BE2C (cell line): Measurements from ENCODE around the gene DAB2IP.

Source experiments
- DNase-seq: peaks from one replicate; pipeline ENCODE4 v3.0.0-alpha.2; 2020
- H3K27me3 ChIP-seq: fragments of 250-450 bp; sonication (Bioruptor Pico); 2 replicates; pipeline ENCODE4 v1.5.1; 2020; ENCODE audit warnings: mild to moderate bottlenecking
- H3K36me3 ChIP-seq: fragments of 250-450 bp; sonication (Bioruptor Pico); 2 replicates; pipeline ENCODE4 v1.5.1; 2020; ENCODE audit warnings: mild to moderate bottlenecking
- H3K4me1 ChIP-seq: fragments of 250-450 bp; sonication (Bioruptor Pico); 2 replicates; pipeline ENCODE4 v1.5.1; 2020
- H3K4me3 ChIP-seq: 2 replicates; pipeline ENCODE4 v1.5.1; 2011; ENCODE audit warnings: low read depth, low read length
- H3K9me3 ChIP-seq: fragments of 250-450 bp; sonication (Bioruptor Pico); 2 replicates; pipeline ENCODE4 v1.5.1; 2020
- TF ChIP-seq, protein P1 (sequence below): IDR thresholded peaks from 2 replicates; pipeline ENCODE4 v1.5.1; 2012; ENCODE audit warnings: mild to moderate bottlenecking, low read depth, low read length

DAB2IP gene

DNA sequence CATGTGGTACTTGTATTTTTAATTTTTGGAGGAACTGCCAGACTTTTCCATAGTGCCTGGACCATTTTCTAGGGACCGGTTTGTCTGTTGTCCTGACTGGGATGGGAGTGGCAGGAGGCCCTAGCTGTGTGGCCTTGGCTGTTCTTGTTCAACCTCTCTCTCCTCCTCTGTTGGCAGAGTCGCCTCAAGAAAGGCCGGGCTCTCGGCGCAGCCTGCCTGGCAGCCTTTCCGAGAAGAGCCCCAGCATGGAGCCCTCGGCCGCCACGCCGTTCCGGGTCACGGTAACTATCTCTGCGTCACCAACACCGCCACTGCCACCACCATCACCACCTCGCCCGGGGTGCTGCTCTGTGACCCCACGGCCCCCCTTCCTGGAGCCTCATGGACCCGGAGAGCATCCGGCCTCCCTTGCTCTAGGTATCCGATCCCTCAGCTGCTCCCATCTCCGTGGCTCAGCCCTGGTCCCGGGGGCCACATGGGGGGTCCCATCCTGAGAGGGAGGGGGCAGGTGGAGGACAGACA, 27.1 kb downstream of the DAB2IP start:
- DNase-seq, result no peak
- Histone ChIP-seq H3K4me1 (peaks cover 19% of the 10 kb centered on the region), H3K36me3 (no peaks in the 10 kb centered on the region; the same call in 1 of the 2 replicates), H3K27me3 (no peaks in the 10 kb centered on the region), H3K9me3 (no peaks in the 10 kb centered on the region), H3K4me3 (no peak overlapping the region)
- TF ChIP-seq, protein P1, sequence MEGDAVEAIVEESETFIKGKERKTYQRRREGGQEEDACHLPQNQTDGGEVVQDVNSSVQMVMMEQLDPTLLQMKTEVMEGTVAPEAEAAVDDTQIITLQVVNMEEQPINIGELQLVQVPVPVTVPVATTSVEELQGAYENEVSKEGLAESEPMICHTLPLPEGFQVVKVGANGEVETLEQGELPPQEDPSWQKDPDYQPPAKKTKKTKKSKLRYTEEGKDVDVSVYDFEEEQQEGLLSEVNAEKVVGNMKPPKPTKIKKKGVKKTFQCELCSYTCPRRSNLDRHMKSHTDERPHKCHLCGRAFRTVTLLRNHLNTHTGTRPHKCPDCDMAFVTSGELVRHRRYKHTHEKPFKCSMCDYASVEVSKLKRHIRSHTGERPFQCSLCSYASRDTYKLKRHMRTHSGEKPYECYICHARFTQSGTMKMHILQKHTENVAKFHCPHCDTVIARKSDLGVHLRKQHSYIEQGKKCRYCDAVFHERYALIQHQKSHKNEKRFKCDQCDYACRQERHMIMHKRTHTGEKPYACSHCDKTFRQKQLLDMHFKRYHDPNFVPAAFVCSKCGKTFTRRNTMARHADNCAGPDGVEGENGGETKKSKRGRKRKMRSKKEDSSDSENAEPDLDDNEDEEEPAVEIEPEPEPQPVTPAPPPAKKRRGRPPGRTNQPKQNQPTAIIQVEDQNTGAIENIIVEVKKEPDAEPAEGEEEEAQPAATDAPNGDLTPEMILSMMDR, result no peak

DNA sequence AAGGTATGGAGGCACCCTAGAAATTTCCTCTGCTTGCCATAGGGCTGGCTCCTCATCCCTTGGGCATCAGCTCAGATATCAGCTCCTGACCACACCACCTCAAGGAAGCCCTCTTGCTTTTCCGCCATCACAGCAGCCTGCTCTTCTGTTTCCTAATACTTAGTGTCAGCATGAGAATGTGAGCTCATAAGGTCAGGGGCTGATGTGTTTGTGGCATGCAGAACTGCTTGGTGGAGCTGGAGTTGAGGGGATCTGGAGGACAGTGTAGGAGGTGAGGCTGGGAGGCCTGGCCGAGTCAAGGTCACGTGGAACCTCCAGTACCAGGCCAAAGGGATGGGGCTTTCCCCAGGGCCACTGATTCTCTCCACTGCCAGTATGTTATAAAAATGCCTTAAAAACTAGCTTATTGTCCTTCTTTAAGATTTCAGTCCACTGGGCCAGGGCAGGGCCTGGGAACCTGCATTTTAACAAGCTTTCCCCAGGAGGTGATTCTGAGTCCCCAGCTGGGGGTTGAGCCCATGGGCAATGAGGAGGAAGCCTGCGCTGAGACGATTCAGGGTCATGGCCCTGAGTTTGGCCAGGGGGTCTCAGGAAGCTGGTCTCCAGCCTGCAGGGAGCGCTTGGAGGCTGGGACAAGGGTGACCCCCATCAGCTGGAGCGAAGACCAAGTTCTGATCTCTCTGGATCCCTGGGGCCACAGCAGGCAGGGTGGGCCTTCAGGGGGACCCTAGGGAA, 28.6 kb downstream of the DAB2IP start:
- Histone ChIP-seq H3K4me1 (peaks cover 15% of the 10 kb centered on the region), H3K4me3 (no peak overlapping the region), H3K27me3 (no peaks in the 10 kb centered on the region), H3K36me3 (no peaks in the 10 kb centered on the region; the same call in 1 of the 2 replicates), H3K9me3 (no peaks in the 10 kb centered on the region)
- no peak for DNase-seq
- TF ChIP-seq, protein P1, result no peak

DNA sequence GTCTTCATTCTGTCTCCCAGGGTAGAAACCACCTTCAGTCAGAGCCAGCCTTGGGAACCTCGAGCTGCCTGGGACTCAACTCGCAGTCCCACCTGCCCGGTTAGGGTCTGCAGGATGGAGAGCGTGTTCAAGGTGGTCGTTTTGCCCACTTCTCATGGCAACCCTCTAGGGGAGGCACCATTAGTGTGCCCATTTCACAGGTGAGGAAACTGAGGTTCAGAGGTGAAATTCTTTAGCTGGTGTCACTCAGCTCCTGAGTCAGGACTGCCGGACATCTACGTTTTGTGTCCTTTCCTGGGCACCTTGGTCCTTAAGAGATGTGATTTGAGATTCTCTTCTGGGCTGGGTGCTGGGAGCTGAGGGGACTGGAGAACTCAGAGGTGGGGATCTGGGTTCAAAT, 30.0 kb downstream of the DAB2IP start:
- H3K27me3 ChIP-seq, result no peaks in the 10 kb centered on the region
- no peak overlapping the region for H3K4me3 ChIP-seq
- H3K36me3 ChIP-seq, result no peaks in the 10 kb centered on the region; the same call in 1 of the 2 replicates
- TF ChIP-seq, protein P1, result no peak
- no peak for DNase-seq
- H3K4me1 ChIP-seq, result peaks cover 4% of the 10 kb centered on the region
- H3K9me3 ChIP-seq, result no peaks in the 10 kb centered on the region

DNA sequence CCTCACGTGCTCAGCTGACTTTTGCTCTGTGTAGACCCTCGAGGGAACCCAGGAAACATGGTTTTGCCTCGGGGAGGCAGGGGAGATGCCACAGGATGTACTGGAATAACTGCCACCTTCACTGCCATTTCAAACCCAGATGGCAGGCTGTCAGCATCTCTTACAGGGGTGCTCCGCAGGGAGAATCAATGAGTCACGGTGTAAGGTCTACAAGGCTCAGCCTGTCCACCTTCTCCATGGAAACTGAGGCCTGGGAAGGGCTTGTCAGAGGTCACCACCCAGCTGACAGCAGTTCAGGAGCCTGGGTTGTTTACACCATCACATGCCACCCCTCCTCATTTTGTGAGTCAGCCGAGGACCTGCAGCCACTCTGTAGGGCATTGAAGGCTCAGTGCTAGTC, 30.8 kb downstream of the DAB2IP start:
- Histone ChIP-seq H3K9me3 (no peaks in the 10 kb centered on the region), H3K27me3 (no peaks in the 10 kb centered on the region), H3K4me3 (no peak overlapping the region), H3K4me1 (no peaks in the 10 kb centered on the region), H3K36me3 (no peaks in the 10 kb centered on the region; the same call in 1 of the 2 replicates)
- TF ChIP-seq, protein P1, result no peak
- DNase-seq, result no peak

DNA sequence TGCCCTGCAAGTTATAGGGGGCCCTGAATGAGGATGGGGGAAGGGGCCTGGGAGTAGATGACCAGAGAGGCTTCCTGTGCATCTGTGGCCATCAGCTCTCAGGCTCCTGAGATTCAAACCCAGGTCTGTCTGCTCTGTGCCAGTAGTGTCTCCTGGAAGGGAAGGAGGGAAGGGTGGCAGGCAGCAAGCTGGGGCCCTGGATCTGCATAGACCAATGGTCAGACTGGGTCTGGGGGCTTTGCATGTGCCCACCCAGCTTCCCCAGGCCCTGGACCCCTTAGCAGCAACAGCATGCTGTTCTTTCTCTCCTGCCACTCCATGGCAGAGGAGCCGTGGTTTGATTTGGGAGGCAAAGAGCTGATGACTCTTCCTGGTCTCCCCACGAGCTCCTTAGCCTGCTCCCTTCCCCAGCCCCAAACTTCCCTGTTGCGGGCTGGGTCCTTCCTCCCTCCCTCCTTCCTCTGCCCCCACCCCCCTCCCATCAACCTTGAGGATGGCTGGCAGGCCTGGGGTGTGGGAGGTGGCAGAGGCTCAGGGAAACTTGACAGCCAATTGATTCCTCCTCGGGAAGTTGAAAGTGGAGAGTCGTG, 31.6 kb downstream of the DAB2IP start:
- Histone ChIP-seq H3K4me1 (no peaks in the 10 kb centered on the region), H3K36me3 (no peaks in the 10 kb centered on the region; the same call in 1 of the 2 replicates), H3K4me3 (no peak overlapping the region), H3K27me3 (no peaks in the 10 kb centered on the region), H3K9me3 (no peaks in the 10 kb centered on the region)
- TF ChIP-seq, protein P1, result no peak
- no peak for DNase-seq

DNA sequence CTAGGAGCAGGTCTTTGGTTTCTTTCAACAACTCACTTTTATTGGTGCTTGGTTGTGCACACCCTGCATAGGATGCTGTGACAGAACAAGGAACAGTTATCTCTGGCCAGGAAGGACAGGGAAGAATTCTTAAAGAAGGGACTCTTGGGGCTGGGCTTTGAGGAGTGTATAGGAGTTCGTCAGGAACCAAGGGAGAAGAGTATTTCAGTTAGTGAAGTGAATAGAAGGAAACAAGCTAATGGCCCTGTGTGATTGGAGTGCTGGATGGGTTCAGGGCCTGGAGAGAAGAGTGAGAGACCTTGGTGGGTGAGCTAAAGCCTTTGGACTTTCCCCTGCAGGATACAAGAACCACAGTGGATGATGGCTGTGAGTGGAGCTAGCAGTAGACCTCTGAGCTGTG, 32.2 kb downstream of the DAB2IP start:
- no peaks in the 10 kb centered on the region for H3K27me3 ChIP-seq
- no peaks in the 10 kb centered on the region for H3K9me3 ChIP-seq
- H3K4me3 ChIP-seq, result no peak overlapping the region
- DNase-seq, result no peak
- H3K4me1 ChIP-seq, result no peaks in the 10 kb centered on the region
- TF ChIP-seq, protein P1, result no peak
- no peaks in the 10 kb centered on the region; the same call in 1 of the 2 replicates for H3K36me3 ChIP-seq
